HCT116 (cell line): ENCODE results near the gene SOX6. TPM values are rescaled to one million over a fixed set of nuclear protein-coding genes. Genes with fewer than 3 reads are reported as not detected.

Experiments
- ATAC-seq: fragments of 200-7000 bp; cut with Tn5 transposase; 2 replicates; pipeline ENCODE4 v1.9.1; 2020; ENCODE audit warnings: mild to moderate bottlenecking, moderate library complexity
- BruUV-seq: library from RNA; stranded (reverse); fragments of 400-500 nt; replicated peaks from 2 replicates; lab custom pipeline; 2021; lab: Mats Ljungman, UMichigan
- CTCF ChIA-PET: fragments of 300-600 bp; sonication (Branson Sonifier 250); formaldehyde crosslinking; loops from one replicate; lab custom pipeline; 2021; ENCODE audit warnings: antibody characterized with exemption; lab: Charles Lee
- POLR2A ChIA-PET: fragments of 300-600, 350-600 bp; sonication (Branson Sonifier 250); formaldehyde crosslinking; loops from one replicate; lab custom pipeline; 2021; ENCODE audit warnings: antibody characterized with exemption; lab: Charles Lee
- RAD21 ChIA-PET, 2 experiments: fragments of 300-600 bp; sonication (Branson Sonifier 250); formaldehyde crosslinking; loops; one replicate each; lab custom pipeline; 2023; ENCODE audit warnings: low total read pairs in 2 of 2; ENCODE audit not compliant: uncharacterized antibody in 2 of 2, unreplicated experiment in 2 of 2, low non-redundant PET in 1 of 2; lab: Charles Lee
- DNase-seq: peaks from one replicate; pipeline ENCODE4 v3.0.0-alpha.2; 2010; ENCODE audit warnings: low read depth, low spot score
- H2AFZ ChIP-seq: fragments of 200-600 bp; shearing (Covaris generic), sonication (generic); 2 replicates; pipeline ENCODE4 v1.6.1; 2017; ENCODE audit warnings: low read depth, mixed run types, mixed read lengths, antibody characterized with exemption, low read length; ENCODE audit not compliant: poor library complexity, severe bottlenecking
- H3K27ac ChIP-seq: 2 replicates; pipeline ENCODE4 v1.5.1; 2012; ENCODE audit warnings: low read depth, low read length
- H3K27me3 ChIP-seq: fragments of 200-600 bp; sonication (generic); 2 replicates; pipeline ENCODE4 v1.6.1; 2016; ENCODE audit warnings: mixed run types, low read length, mixed read lengths; ENCODE audit not compliant: insufficient read depth
- H3K36me3 ChIP-seq, 2 experiments: fragments of 200-500 bp in 1 of 2; fragments of 200-600 bp in 1 of 2; sonication (Bioruptor generic) in 1 of 2; sonication (generic) in 1 of 2; 2 replicates each; pipeline versions ENCODE4 v1.5.1 to v1.6.1; 2014 to 2016; ENCODE audit warnings: low read length in 2 of 2, inconsistent platforms in 1 of 2, mixed read lengths in 1 of 2, mixed run types in 1 of 2; ENCODE audit not compliant: insufficient read depth in 2 of 2, control insufficient read depth in 1 of 2
- H3K4me1 ChIP-seq, 2 experiments: fragments of 200-600 bp in 1 of 2; sonication (generic) in 1 of 2; 2 replicates each; pipeline versions ENCODE4 v1.5.1 to v1.6.1; 2012 to 2017; ENCODE audit warnings: low read length in 2 of 2, inconsistent platforms in 1 of 2, mild to moderate bottlenecking in 1 of 2, mixed read lengths in 1 of 2, mixed run types in 1 of 2, moderate library complexity in 1 of 2; ENCODE audit not compliant: insufficient read depth in 2 of 2, control insufficient read depth in 1 of 2
- H3K4me2 ChIP-seq: fragments of 200-600 bp; sonication (generic); 2 replicates; pipeline ENCODE4 v1.6.1; 2017; ENCODE audit warnings: mixed run types, low read length, mixed read lengths
- H3K4me3 ChIP-seq, 2 experiments: fragments of 200-600 bp in 1 of 2; sonication (generic) in 1 of 2; replicated peaks in 1 of 2; 2 replicates each; pipeline ENCODE4 v1.5.1; 2011 to 2016; ENCODE audit warnings: low read length in 2 of 2, control low read depth in 1 of 2, low read depth in 1 of 2, mild to moderate bottlenecking in 1 of 2, mixed read lengths in 1 of 2, mixed run types in 1 of 2
- H3K79me2 ChIP-seq: fragments of 200-600 bp; sonication (generic); 2 replicates; pipeline ENCODE4 v1.6.1; 2017; ENCODE audit warnings: mild to moderate bottlenecking, mixed run types, low read length, moderate library complexity, mixed read lengths; ENCODE audit not compliant: insufficient read depth
- H3K9ac ChIP-seq: fragments of 200-600 bp; sonication (generic); 2 replicates; pipeline ENCODE4 v1.6.1; 2016; ENCODE audit warnings: low read length, mixed read lengths
- H3K9me2 ChIP-seq: fragments of 200-600 bp; sonication (generic), shearing (Covaris generic); 2 replicates; pipeline ENCODE4 v1.6.1; 2017; ENCODE audit warnings: mixed run types, mild to moderate bottlenecking, moderate library complexity; ENCODE audit not compliant: insufficient read depth
- H3K9me3 ChIP-seq, 2 experiments: fragments of 200-500 bp in 1 of 2; fragments of 200-600 bp in 1 of 2; sonication (Bioruptor generic) in 1 of 2; sonication (generic) in 1 of 2; 2 replicates each; pipeline ENCODE4 v1.6.1; 2014 to 2017; ENCODE audit warnings: low read length in 2 of 2, mixed read lengths in 2 of 2, inconsistent platforms in 1 of 2, low read depth in 1 of 2, mild to moderate bottlenecking in 1 of 2, mixed run types in 1 of 2, moderate library complexity in 1 of 2; ENCODE audit not compliant: control insufficient read depth in 1 of 2, insufficient read depth in 1 of 2
- H4K20me1 ChIP-seq: fragments of 200-600 bp; sonication (generic), shearing (Covaris generic); 2 replicates; pipeline ENCODE4 v1.6.1; 2017; ENCODE audit warnings: mixed run types, mild to moderate bottlenecking, moderate library complexity; ENCODE audit not compliant: insufficient read depth
- CBX3 ChIP-seq: IDR thresholded peaks from 2 replicates; pipeline ENCODE4 v1.6.1; 2012; ENCODE audit warnings: low read depth
- CEBPB ChIP-seq: IDR thresholded peaks from 2 replicates; pipeline ENCODE4 v1.6.1; 2012; ENCODE audit warnings: low read depth
- EGR1 ChIP-seq: IDR thresholded peaks from 2 replicates; pipeline ENCODE4 v1.6.1; 2012; ENCODE audit warnings: low read depth
- JUND ChIP-seq: IDR thresholded peaks from 2 replicates; pipeline ENCODE4 v1.6.1; 2012
- POLR2AphosphoS5 ChIP-seq: IDR thresholded peaks from 2 replicates; pipeline ENCODE4 v1.6.1; 2011; ENCODE audit warnings: mild to moderate bottlenecking, low read depth, low read length, moderate library complexity
- RAD21 ChIP-seq: IDR thresholded peaks from 2 replicates; pipeline ENCODE4 v1.6.1; 2012; ENCODE audit warnings: low read depth, mild to moderate bottlenecking
- SIN3A ChIP-seq: IDR thresholded peaks from 2 replicates; pipeline ENCODE4 v1.6.1; 2012; ENCODE audit warnings: low read depth
- SP1 ChIP-seq: IDR thresholded peaks from 2 replicates; pipeline ENCODE4 v1.6.1; 2012; ENCODE audit warnings: low read depth
- SRF ChIP-seq: IDR thresholded peaks from 2 replicates; pipeline ENCODE4 v1.6.1; 2012; ENCODE audit warnings: low read depth
- ZNF274 ChIP-seq: fragments of 200-500 bp; sonication (Bioruptor generic); IDR thresholded peaks from 2 replicates; pipeline ENCODE4 v1.6.1; 2014; ENCODE audit warnings: mild to moderate bottlenecking, low read depth, low read length, inconsistent platforms
- intact Hi-C: fragments of 100-400 bp; cut with micrococcal nuclease; formaldehyde crosslinking; loops from 2 replicates; pipeline ENCODE4 v1.10.0; 2022
- total RNA-seq: library from RNA; stranded (reverse); gene quantifications from one replicate; pipeline ENCODE4 v1.2.1, GENCODE V29; 2021; ENCODE audit not compliant: unreplicated experiment
- TF ChIP-seq, protein P1 (sequence below): IDR thresholded peaks from 2 replicates; pipeline ENCODE4 v1.6.1; 2012; ENCODE audit warnings: low read depth
- TF ChIP-seq, protein P2 (sequence below), 3 experiments: fragments of 200-600 bp in 1 of 3; sonication (generic) in 1 of 3; IDR thresholded peaks in 2 of 3; conservative IDR thresholded peaks in 1 of 3; 2 replicates each; pipeline ENCODE4 v1.5.1; 2012 to 2017; ENCODE audit warnings: low read depth in 2 of 3, low read length in 2 of 3, antibody characterized with exemption in 1 of 3, borderline replicate concordance in 1 of 3, control low read depth in 1 of 3, mild to moderate bottlenecking in 1 of 3, mixed read lengths in 1 of 3, mixed run types in 1 of 3, moderate library complexity in 1 of 3; ENCODE audit not compliant: insufficient read depth in 1 of 3

SOX6 gene
- total RNA-seq, 1 experiment from 2014 or later, result 0.81 TPM

DNA sequence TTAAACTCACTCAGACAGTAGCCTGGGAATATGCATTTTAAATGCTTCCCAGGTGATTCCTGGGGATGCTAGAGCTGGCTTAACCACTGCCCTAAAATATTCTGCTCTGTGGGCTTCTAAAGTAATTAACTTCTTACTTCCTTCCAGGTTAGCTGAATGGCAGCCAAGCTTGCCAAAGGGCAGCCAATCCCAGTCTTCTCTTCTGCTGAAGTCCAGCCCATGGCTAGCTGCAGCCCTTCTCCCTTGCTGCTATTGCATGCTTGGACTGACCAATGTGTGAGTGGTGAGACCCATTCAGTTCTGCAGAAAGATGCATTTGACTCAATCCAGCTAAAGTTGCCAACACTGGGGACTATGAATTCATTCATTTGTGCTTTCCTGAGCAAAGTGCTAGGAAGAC lies 411.9 kb downstream of the SOX6 start:
- POLR2A ChIA-PET, result no interaction called here
- no peak overlapping the region for H3K4me2 ChIP-seq
- CTCF ChIA-PET, result interaction anchor here (0.6 kb wide), 1 partner anchor 662 kb away, joined by 3 read pairs; no protein-coding TSS in a partner anchor
- no peaks in the 10 kb centered on the region for H4K20me1 ChIP-seq
- RAD21 ChIA-PET, result no interaction called here
- no peaks in the 10 kb centered on the region for H3K36me3 ChIP-seq
- no peaks in the 10 kb centered on the region for H3K9me3 ChIP-seq
- H3K4me1 ChIP-seq, result no peaks in the 10 kb centered on the region
- H3K9me2 ChIP-seq, result no peaks in the 10 kb centered on the region
- ATAC-seq, result no peak
- intact Hi-C loops, result no loop called here
- H2AFZ ChIP-seq, result no peak overlapping the region
- TF ChIP-seq RAD21, result no peak
- TF ChIP-seq SIN3A, result no peak
- TF ChIP-seq CEBPB, result no peak
- TF ChIP-seq ZNF274, result no peak
- TF ChIP-seq, protein P1, sequence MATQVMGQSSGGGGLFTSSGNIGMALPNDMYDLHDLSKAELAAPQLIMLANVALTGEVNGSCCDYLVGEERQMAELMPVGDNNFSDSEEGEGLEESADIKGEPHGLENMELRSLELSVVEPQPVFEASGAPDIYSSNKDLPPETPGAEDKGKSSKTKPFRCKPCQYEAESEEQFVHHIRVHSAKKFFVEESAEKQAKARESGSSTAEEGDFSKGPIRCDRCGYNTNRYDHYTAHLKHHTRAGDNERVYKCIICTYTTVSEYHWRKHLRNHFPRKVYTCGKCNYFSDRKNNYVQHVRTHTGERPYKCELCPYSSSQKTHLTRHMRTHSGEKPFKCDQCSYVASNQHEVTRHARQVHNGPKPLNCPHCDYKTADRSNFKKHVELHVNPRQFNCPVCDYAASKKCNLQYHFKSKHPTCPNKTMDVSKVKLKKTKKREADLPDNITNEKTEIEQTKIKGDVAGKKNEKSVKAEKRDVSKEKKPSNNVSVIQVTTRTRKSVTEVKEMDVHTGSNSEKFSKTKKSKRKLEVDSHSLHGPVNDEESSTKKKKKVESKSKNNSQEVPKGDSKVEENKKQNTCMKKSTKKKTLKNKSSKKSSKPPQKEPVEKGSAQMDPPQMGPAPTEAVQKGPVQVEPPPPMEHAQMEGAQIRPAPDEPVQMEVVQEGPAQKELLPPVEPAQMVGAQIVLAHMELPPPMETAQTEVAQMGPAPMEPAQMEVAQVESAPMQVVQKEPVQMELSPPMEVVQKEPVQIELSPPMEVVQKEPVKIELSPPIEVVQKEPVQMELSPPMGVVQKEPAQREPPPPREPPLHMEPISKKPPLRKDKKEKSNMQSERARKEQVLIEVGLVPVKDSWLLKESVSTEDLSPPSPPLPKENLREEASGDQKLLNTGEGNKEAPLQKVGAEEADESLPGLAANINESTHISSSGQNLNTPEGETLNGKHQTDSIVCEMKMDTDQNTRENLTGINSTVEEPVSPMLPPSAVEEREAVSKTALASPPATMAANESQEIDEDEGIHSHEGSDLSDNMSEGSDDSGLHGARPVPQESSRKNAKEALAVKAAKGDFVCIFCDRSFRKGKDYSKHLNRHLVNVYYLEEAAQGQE, result no peak
- no peak for TF ChIP-seq EGR1
- TF ChIP-seq, protein P2, sequence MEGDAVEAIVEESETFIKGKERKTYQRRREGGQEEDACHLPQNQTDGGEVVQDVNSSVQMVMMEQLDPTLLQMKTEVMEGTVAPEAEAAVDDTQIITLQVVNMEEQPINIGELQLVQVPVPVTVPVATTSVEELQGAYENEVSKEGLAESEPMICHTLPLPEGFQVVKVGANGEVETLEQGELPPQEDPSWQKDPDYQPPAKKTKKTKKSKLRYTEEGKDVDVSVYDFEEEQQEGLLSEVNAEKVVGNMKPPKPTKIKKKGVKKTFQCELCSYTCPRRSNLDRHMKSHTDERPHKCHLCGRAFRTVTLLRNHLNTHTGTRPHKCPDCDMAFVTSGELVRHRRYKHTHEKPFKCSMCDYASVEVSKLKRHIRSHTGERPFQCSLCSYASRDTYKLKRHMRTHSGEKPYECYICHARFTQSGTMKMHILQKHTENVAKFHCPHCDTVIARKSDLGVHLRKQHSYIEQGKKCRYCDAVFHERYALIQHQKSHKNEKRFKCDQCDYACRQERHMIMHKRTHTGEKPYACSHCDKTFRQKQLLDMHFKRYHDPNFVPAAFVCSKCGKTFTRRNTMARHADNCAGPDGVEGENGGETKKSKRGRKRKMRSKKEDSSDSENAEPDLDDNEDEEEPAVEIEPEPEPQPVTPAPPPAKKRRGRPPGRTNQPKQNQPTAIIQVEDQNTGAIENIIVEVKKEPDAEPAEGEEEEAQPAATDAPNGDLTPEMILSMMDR (IDR thresholded peaks at IDR 0.05 in 2 of 3, conservative IDR thresholded peaks at IDR 0.05 in 1 of 3; ENCODE audit: borderline replicate concordance in 1 of 3, insufficient read depth in 1 of 3, low read depth in 2 of 3, low read length in 2 of 3), result no peak
- TF ChIP-seq CBX3, result no peak
- TF ChIP-seq SRF, result no peak
- no peak for TF ChIP-seq SP1
- no peak for TF ChIP-seq JUND
- no peak for TF ChIP-seq POLR2AphosphoS5
- H3K27ac ChIP-seq, result no peak overlapping the region
- H3K9ac ChIP-seq, result no peak overlapping the region
- DNase-seq, result no peak
- no peaks in the 10 kb centered on the region for H3K27me3 ChIP-seq
- no TSS peak for BruUV-seq
- no peak overlapping the region for H3K4me3 ChIP-seq
- no peaks in the 10 kb centered on the region for H3K79me2 ChIP-seq
